Measurements from ENCODE around the gene MOCS3.
"Not testable (repeated sequence)": the region's sequence is repeated elsewhere in the genome, so short reads cannot be mapped to it uniquely, and the experiment has no call there.

Gene MOCS3

DNA sequence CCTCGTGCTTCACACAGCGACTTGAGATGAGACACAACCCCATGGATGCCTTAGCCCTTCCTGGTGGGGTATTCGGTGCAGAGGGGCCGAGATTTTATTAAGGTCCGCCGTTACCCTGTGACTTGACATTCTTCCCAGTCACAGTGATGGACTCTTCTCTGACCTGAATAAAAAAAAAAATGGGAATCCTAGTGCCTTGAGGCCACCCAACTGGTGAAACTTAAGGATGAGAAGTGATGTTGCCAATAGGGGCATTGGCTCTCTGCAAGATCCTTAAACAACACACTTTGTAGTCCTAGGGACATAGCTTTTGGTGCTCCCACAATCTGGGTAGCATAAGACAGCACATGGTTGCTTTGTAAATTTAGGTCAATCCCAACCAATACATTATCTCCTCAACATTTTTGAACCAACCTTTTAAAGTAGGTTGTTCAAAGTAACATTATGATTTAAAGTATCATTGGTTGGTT, 26.6 kb upstream of the MOCS3 start:
- DNase-seq, result no peak

- no peak for DNase-seq
These were observed 25.8 kb upstream of the MOCS3 start for GRCh38 chr20:50932691-50933280.

GRCh38 chr20:50933589-50933988, 25.0 kb upstream of the MOCS3 start:
- no peak for DNase-seq

GRCh38 chr20:50943069-50943468, 15.5 kb upstream of the MOCS3 start:
- DNase-seq, result no peak

- DNase-seq, result no peak
These were observed 10.4 kb upstream of the MOCS3 start for GRCh38 chr20:50948132-50948785.

DNA sequence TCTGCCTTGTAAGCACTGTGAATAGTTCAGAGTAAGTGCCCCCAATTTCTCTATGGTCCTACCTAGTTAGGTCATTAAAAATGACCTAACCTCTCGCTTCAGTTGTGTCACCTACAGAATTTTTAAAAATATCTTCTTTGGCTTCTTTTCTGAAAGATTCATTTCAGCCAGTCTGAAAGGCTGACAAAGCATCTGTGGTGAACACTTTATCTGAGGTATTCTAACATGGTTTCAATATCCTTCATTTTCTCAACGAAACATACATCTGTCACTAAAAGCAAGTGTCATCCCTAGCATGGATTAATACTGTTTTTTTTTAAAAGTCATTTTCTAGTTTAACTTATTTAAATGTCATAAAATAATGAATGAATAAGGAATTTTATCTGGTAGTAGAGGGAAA, 5.4 kb upstream of the MOCS3 start:
- no peak for DNase-seq

DNA sequence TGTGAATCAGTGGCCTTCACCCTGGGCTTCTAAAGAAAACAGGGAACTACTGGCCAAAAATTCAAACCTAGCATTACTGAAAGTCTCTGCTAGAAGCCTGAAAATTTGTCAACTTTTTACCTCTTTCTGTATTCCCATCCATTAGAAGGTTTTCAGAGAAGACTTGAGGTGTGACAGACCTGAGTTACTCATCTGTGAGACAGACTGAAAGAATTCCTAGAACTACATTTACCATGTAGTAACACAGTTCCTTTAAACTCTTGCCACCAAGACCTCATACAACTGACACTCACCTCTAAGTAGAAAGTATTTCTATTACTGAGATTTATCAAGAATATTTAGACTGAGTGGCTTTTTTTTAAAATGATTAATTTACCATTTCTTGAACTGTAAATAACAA, 4.8 kb upstream of the MOCS3 start:
- no peak for DNase-seq

DNA sequence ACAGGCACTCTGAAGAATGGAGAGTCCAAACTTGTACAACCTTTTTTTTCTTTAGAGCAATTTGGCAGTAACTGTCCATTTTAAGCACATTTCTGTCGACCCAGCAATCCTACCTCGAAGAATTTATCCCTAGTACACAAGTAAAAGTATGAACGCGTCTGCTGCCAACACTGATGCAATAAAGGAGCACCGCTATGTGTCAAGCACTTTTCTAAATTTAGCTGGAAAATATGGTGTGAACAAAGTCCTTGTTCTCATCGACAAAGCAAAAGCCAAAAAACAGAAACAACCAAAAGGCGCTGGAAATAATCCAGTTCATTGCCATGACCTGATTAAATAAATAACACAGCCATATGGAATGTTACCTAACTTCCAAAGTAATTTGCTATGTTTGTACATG, 1.3 kb upstream of the MOCS3 start:
- no peak for DNase-seq

- DNase-seq, result peak; percentile 91
These were observed 612 bp upstream of the MOCS3 start, which contains the start of gene DPM1 for GRCh38 chr20:50957798-50958614. Gene DPM1 (minus strand): TSS chr20:50958532. CDS start chr20:50958523, 9 bp downstream.

GRCh38 chr20:50959543-50960126, 1.0 kb downstream of the MOCS3 start:
- DNase-seq, result no peak

DNA sequence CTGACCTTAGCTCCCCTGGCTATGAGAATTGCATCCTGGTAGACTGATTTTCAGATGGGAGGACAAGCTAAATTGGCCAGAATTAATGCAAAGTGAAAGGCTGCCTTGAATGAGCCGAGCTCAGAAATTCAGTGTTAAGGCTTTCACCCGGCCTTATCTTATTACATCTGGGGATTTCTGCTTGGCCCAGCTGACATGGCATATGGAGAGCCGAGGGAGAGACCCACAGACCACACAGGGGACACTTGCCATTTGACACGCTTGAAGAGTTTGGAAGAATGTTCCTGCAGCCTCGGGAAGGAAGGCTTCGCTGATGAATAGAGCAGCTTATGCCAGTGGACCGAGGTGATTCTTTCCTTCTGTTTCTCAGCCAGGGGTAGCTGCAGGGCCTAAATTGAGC, 9.0 kb downstream of the MOCS3 start:
- no peak for DNase-seq

DNA sequence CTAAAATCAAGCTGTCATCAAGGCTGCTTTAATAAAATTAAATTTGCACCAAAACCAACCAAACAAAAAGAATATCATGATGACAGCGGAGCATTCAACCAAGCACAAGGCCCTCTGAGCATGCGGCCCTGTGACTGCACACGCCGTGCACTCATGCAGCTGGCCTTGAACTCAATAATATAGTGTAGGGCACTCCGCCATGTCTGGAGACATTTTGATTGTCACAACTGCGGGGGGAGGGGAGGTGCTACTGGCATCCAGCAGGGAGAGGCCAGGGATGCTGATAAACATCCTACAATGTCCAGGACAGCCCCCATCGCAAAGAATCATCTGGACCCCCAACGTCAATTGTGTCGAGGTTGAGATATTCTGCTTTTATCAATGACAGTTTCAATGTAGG, 9.7 kb downstream of the MOCS3 start:
- no peak for DNase-seq

DNA sequence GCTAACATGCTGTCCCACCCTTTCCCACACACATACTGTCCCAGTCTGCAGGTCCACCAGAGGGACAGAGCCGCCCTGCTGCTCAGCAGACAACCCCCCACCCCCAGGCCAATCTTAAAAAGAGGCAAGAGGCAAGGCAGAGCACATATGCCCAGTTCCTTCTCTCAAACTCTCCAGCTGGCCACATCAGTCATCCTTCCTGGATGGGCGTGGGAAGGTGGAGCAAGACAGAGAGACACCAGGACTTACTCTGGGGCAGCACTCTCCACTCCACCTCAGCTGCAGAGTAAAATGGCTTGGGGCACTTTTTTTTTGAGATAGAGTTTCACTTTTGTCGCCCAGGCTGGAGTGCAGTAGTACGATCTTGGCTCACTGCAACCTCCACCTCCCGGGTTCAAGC, 10.8 kb downstream of the MOCS3 start:
- no peak for DNase-seq

DNA sequence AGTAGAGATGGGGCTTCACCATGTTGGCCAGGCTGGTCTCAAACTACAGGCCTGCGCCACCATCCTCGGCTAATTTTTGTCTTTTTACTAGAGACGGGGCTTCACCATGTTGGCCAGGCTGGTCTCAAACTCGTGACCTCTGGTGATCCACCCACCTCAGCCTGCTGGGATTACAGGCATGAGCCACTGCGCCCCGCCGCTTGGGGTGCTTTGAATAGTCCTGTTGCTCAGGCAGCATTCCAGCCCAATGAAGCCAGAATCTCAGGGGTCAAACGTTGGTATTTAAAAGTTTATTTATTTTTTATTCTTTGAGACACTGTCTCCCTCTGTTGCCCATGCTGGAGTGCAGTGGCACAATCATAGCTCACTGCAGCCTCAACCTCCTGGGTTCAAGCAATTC, 11.3 kb downstream of the MOCS3 start:
- no peak for DNase-seq

GRCh38 chr20:50975701-50976330, 17.2 kb downstream of the MOCS3 start:
- no peak for DNase-seq

DNA sequence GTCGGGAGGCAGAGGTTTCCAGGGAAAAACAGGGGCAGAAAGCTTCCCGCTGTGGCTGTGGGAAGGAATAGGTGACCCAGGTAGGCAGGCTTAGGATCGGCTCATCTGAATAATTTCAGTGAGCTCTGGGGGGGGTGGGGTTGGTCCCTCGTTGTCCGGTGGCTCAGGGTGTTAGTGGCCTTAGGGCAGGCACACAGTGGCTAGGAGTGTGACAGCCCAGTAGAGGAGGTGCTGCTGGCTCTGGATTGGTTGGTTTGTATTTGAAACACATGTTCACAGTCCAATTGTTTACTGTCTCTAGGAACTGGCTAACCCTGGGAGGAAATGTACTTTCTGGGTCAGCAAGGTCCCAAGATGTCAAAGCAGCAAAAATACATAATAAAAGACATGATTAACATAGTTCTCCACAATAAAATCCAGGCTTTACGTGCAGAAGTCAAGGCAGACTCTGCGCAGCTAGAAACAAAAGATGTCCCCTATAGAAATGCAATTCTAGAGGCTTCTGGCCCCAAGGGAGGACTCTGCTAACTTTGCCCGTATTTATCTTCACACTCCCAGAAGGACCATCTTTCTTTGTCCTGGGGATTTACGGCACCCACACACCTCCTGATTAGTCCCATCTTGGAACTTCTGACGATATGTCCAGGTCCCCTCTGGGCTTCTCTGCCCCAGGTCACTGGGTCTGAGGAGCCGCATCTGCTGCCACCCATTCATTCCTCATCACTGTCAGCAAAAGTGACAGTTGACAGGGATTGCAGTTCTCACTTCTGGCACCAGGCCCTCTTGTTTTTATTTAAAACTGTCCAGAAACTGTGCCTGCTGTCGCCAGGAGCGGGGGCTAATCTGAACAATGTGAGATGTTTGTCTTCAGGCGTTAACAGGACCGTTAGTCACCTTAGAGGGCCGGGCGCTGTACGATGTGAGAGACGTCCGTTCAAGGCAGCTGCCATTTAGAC, 18.7 kb downstream of the MOCS3 start:
- DNase-seq, result no peak

DNA sequence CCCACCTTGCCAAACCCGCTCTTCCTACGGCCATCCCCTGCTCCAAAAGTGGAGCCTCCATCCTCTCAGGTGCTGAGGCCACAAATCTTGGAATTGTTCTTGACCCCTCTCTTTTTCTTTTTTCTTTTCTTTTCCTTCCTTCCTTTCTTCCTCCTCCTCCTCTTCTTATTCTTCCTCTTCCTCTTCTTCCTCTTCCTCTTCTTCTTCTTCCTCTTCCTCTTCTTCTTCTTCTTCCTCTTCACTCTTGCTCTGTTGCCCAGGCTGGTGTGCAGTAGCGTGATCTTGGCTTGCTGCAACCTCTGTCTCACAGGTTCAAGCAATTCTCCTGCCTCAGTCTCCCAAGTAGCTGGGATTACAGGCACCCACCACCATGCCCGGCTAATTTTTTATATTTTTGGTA, 19.9 kb downstream of the MOCS3 start:
- not testable (repeated sequence) for DNase-seq

DNA sequence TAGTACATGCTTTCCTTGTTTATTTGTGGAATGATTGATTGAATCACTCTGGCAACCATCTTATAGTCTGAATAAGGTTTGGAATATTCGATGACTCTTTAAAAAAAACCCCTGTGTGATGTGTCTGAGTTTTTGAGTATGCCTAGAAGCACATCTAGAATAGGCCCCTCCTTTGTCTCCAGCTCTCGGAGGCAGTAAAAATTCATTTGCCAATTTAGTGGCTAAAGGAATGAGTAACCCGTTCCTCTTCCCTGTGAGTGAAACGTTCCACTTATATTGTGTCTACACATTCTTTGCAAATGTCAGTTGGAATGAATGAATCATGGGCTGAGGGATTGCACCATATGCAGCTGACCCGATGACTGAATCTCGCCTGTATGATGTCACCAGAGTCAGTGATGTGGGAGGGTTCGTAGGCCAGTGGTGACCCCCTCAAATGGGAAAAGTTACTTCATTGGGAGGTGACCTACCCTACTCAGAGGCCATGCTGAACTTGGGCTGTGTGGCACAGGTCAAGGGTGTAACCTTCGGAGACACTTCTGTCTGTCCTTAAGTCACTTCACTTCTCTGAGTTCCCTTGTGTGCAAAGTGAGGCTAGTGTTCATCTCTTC, 21.6 kb downstream of the MOCS3 start:
- DNase-seq, result peak; percentile 99

GRCh38 chr20:50980851-50981713, 22.5 kb downstream of the MOCS3 start:
- DNase-seq, result peak; percentile 68

DNA sequence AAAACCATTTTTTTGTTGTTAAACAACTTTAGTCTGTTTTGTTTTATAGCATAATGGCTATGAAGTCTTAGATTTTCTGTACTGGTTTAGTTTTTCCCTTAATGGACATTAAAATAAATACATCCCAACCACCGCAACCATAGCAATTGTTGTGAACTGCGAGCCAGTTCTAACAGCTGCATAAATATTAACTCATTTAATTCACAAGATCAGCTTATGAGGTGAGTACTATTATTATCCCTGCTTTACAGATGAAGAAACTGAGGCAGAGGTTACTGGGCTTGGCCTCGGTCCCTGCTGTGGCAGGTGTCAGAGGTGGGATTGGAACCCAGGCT, 23.1 kb downstream of the MOCS3 start:
- DNase-seq, result no peak

DNA sequence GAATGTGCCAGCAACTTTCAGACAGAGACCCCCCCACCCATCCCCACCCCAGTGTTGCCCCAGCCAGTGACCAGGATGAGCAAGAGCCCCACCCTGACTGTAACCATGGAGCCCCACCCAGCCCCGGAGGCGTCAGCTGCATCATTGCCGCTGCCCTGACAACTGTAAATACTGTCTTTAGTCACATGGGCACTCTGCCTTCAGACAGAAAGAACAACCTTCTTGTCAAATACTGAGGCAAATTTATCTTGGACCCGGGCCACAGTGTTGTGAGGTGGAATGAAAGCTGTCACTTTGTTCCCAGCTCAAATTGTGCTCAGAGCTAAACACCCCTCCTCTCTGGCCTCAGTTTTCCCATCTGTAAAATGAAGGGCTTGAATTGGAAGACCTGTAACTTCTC, 23.7 kb downstream of the MOCS3 start:
- peak; percentile 60 for DNase-seq
